K562 (cell line): ENCODE results near the gene TP73. TPM values are rescaled to one million over a fixed set of nuclear protein-coding genes. Genes with fewer than 3 reads are reported as not detected.
A peak's percentile ranks its signal among the peaks of the same experiment; 100 is the strongest.

Experiments used
- ATAC-seq: fragments of 200-7000 bp; cut with Tn5 transposase; 3 replicates; pipeline ENCODE4 v1.9.1; 2020; ENCODE audit warnings: moderate library complexity
- BruUV-seq: library from RNA; stranded (reverse); fragments of 400-500 nt; replicated peaks from 2 replicates; lab custom pipeline; 2021; lab: Mats Ljungman, UMichigan
- CTCF ChIA-PET: fragments of 300-600 bp; formaldehyde crosslinking; extraction: SDS; loops from one replicate; lab custom pipeline; 2021; ENCODE audit warnings: low intra/inter-chr PET ratio; lab: Yijun Ruan, JAX
- POLR2A ChIA-PET: fragments of 300-600, 350-650 bp; sonication (Branson Sonifier 250); formaldehyde crosslinking; extraction: SDS; loops from one replicate; lab custom pipeline; 2021; ENCODE audit warnings: antibody characterized with exemption, inconsistent platforms; lab: Yijun Ruan, JAX
- DNase-seq, 4 experiments: peaks; one replicate each; pipeline versions ENCODE4 v3.0.0 to v3.0.0-alpha.2; 2011 to 2018; ENCODE audit warnings: low spot score in 3 of 4, mixed read lengths in 3 of 4; ENCODE audit errors: extremely low read depth in 1 of 4
- FAIRE-seq: peaks from 2 replicates; lab custom pipeline; 2011; peaks lifted over from hg19 to GRCh38; lab: Jason Lieb, UNC
- H2AFZ ChIP-seq: 2 replicates; pipeline ENCODE4 v1.6.0; 2011; ENCODE audit warnings: low read depth, low read length, control low read depth, inconsistent platforms
- H3K27ac ChIP-seq: fragments of 200-600 bp; 3 replicates; pipeline ENCODE4 v1.8.0; 2011; ENCODE audit warnings: low read depth, mild to moderate bottlenecking, control low read depth, inconsistent platforms, low read length, moderate library complexity, mixed read lengths; ENCODE audit errors: extremely low read depth
- H3K27me3 ChIP-seq, 2 experiments: fragments of 300-600 bp in 1 of 2; 2 replicates in 1 of 2; 3 replicates in 1 of 2; pipeline versions ENCODE4 v1.6.0 to v1.8.0; 2011; ENCODE audit warnings: inconsistent platforms in 2 of 2, low read length in 2 of 2, mild to moderate bottlenecking in 1 of 2, mixed read lengths in 1 of 2, moderate library complexity in 1 of 2; ENCODE audit not compliant: control insufficient read depth in 2 of 2, insufficient read depth in 2 of 2
- H3K36me3 ChIP-seq: fragments of 300-600 bp; 3 replicates; pipeline ENCODE4 v1.8.0; 2011; ENCODE audit warnings: mild to moderate bottlenecking, low read length, inconsistent platforms; ENCODE audit not compliant: control insufficient read depth, insufficient read depth
- H3K4me1 ChIP-seq, 2 experiments: fragments of 200-600 bp in 1 of 2; replicated peaks in 1 of 2; 2 replicates in 1 of 2; 3 replicates in 1 of 2; pipeline versions ENCODE4 v1.5.1 to v1.8.0; 2011; ENCODE audit warnings: inconsistent platforms in 2 of 2, low read length in 2 of 2, mild to moderate bottlenecking in 1 of 2, mixed read lengths in 1 of 2, moderate library complexity in 1 of 2; ENCODE audit not compliant: control insufficient read depth in 2 of 2, insufficient read depth in 2 of 2
- H3K4me2 ChIP-seq: 2 replicates; pipeline ENCODE4 v1.6.1; 2011; ENCODE audit warnings: low read length, control low read depth, inconsistent platforms, mixed read lengths; ENCODE audit not compliant: insufficient read depth
- H3K4me3 ChIP-seq: fragments of 200-600 bp; sonication (generic), shearing (Covaris generic); 2 replicates; pipeline ENCODE4 v1.5.1; 2016; ENCODE audit warnings: control low read depth, inconsistent platforms
- H3K79me2 ChIP-seq: fragments of 200-600 bp; 3 replicates; pipeline ENCODE4 v1.8.0; 2011; ENCODE audit warnings: low read length, inconsistent platforms; ENCODE audit not compliant: control insufficient read depth, insufficient read depth
- H3K9ac ChIP-seq, 2 experiments: 2 replicates each; pipeline versions ENCODE4 v1.6.0 to v1.6.1; 2011; ENCODE audit warnings: low read depth in 2 of 2, low read length in 2 of 2, control low read depth in 1 of 2, inconsistent platforms in 1 of 2, mild to moderate bottlenecking in 1 of 2, mixed read lengths in 1 of 2; ENCODE audit not compliant: insufficient read depth in 1 of 2
- H3K9me1 ChIP-seq: one replicate; pipeline ENCODE4 v1.6.0; 2011; ENCODE audit warnings: inconsistent platforms, mild to moderate bottlenecking, low read length, moderate library complexity; ENCODE audit not compliant: control insufficient read depth, insufficient read depth
- H3K9me3 ChIP-seq: replicated peaks from 2 replicates; pipeline ENCODE4 v1.5.1; 2011; ENCODE audit warnings: low read depth, low read length, inconsistent platforms; ENCODE audit not compliant: control insufficient read depth, insufficient read depth
- H4K20me1 ChIP-seq: replicated peaks from 2 replicates; pipeline ENCODE4 v1.6.1; 2011; ENCODE audit warnings: low read length, inconsistent platforms, mixed read lengths; ENCODE audit not compliant: control insufficient read depth, insufficient read depth
- BRD4 ChIP-seq: fragments of 200-600 bp; sonication (generic); IDR thresholded peaks from 2 replicates; pipeline ENCODE4 v1.6.1; 2017; ENCODE audit warnings: inconsistent platforms
- CBFA2T3 ChIP-seq: fragments of 450-650 bp; IDR thresholded peaks from 2 replicates; pipeline ENCODE4 v1.6.1; 2017
- CBX8 ChIP-seq: fragments of 200-600 bp; sonication (generic); IDR thresholded peaks from 2 replicates; pipeline ENCODE4 v1.6.1; 2012; ENCODE audit warnings: borderline replicate concordance, mixed run types, low read depth, mild to moderate bottlenecking, moderate library complexity, mixed read lengths, low read length, control low read depth, inconsistent platforms; ENCODE audit not compliant: poor library complexity, severe bottlenecking; ENCODE audit errors: extremely low read depth
- CHCHD3 ChIP-seq: fragments of 250-450 bp; sonication (Bioruptor Pico); IDR thresholded peaks from 2 replicates; pipeline ENCODE4 v2.1.2; 2022; ENCODE audit warnings: mild to moderate bottlenecking
- CREBBP ChIP-seq: IDR thresholded peaks from one replicate; pipeline ENCODE4 v1.6.1; 2012; ENCODE audit warnings: low read depth, mild to moderate bottlenecking, control low read depth, inconsistent platforms, low read length
- DPF2 ChIP-seq: fragments of 450-650 bp; IDR thresholded peaks from 2 replicates; pipeline ENCODE4 v1.6.1; 2016
- E2F3 ChIP-seq: fragments of 250-450 bp; sonication (Bioruptor Pico); IDR thresholded peaks from 2 replicates; pipeline ENCODE4 v1.4.0; 2020; ENCODE audit warnings: mild to moderate bottlenecking
- ELF2 ChIP-seq: fragments of 250-450 bp; sonication (Bioruptor Pico); IDR thresholded peaks from 2 replicates; pipeline ENCODE4 v1.5.0; 2021; ENCODE audit warnings: mild to moderate bottlenecking
- EP400 ChIP-seq: fragments of 450-650 bp; IDR thresholded peaks from 2 replicates; pipeline ENCODE4 v1.6.1; 2017; ENCODE audit warnings: antibody characterized with exemption, mild to moderate bottlenecking, moderate library complexity
- ERF ChIP-seq: fragments of 450-650 bp; formaldehyde crosslinking; IDR thresholded peaks from 2 replicates; pipeline ENCODE4 v1.4.0; 2020; ENCODE audit warnings: mild to moderate bottlenecking, mixed read lengths
- HDAC6 ChIP-seq: IDR thresholded peaks from 2 replicates; pipeline ENCODE4 v1.6.1; 2012; ENCODE audit warnings: low read depth, mild to moderate bottlenecking, control low read depth, inconsistent platforms, low read length, moderate library complexity
- HMGN3 ChIP-seq: IDR thresholded peaks from 2 replicates; pipeline ENCODE4 v1.6.1; 2011; ENCODE audit warnings: borderline replicate concordance, low read depth, mild to moderate bottlenecking, mixed read lengths, low read length; ENCODE audit not compliant: insufficient read length; ENCODE audit errors: extremely low read depth
- HSF4 ChIP-seq: fragments of 250-450 bp; sonication (Bioruptor Pico); IDR thresholded peaks from 2 replicates; pipeline ENCODE4 v2.1.2; 2022; ENCODE audit warnings: mild to moderate bottlenecking, moderate library complexity, borderline replicate concordance
- L3MBTL2 ChIP-seq: fragments of 450-650 bp; IDR thresholded peaks from 2 replicates; pipeline ENCODE4 v1.6.1; 2016; ENCODE audit warnings: mild to moderate bottlenecking, moderate library complexity
- MLX ChIP-seq, 2 experiments: fragments of 450-650 bp in 1 of 2; sonication (generic) in 1 of 2; formaldehyde crosslinking; conservative IDR thresholded peaks; 2 replicates each; pipeline versions ENCODE4 v1.4.0 to v1.8.1; 2020 to 2022; ENCODE audit warnings: mild to moderate bottlenecking in 1 of 2, missing genetic modification reagents in 1 of 2
- NONO ChIP-seq, 2 experiments: fragments of 200-400 bp in 1 of 2; fragments of 450-650 bp in 1 of 2; formaldehyde crosslinking in 1 of 2; IDR thresholded peaks; 2 replicates each; pipeline ENCODE4 v1.6.1; 2017; ENCODE audit warnings: low read depth in 2 of 2, mild to moderate bottlenecking in 2 of 2, moderate library complexity in 2 of 2, low read length in 1 of 2
- TAF15 ChIP-seq: fragments of 200-400 bp; formaldehyde crosslinking; IDR thresholded peaks from 2 replicates; pipeline ENCODE4 v1.6.1; 2017; ENCODE audit warnings: mild to moderate bottlenecking, low read depth, low read length, moderate library complexity
- TEAD4 ChIP-seq, 2 experiments: sonication (generic) in 1 of 2; formaldehyde crosslinking in 1 of 2; IDR thresholded peaks; 2 replicates each; pipeline versions ENCODE4 v1.6.1 to v1.8.0; 2012 to 2022; ENCODE audit warnings: borderline replicate concordance in 1 of 2, inconsistent platforms in 1 of 2, low read length in 1 of 2, mild to moderate bottlenecking in 1 of 2, missing genetic modification reagents in 1 of 2
- ZFPM2 ChIP-seq: fragments of 250-450 bp; sonication (Bioruptor Pico); IDR thresholded peaks from 2 replicates; pipeline ENCODE4 v1.5.1; 2022; ENCODE audit warnings: mild to moderate bottlenecking
- ZNF512 ChIP-seq: IDR thresholded peaks from 2 replicates; pipeline ENCODE4 v1.6.1; 2016; ENCODE audit warnings: missing genetic modification characterization, missing compliant biosample characterization
- WGBS: fragments of 100-300 bp; shearing (Covaris generic); methylation state at CpG from one replicate; pipeline ENCODE4 v1.1.6; 2016; ENCODE audit warnings: low coverage, mixed read lengths; ENCODE audit not compliant: insufficient coverage; ENCODE audit errors: missing lambda C conversion rate; 5-methylcytosine and 5-hydroxymethylcytosine counted together
- in situ Hi-C: fragments of 300-500 bp; cut with MboI; formaldehyde crosslinking; loops from 4 replicates; pipeline ENCODE4 v1.15.0; 2018; ENCODE audit warnings: inconsistent platforms, mixed read lengths
- intact Hi-C: fragments of 100-400 bp; cut with micrococcal nuclease; formaldehyde crosslinking; loops from 2 replicates; pipeline ENCODE4 v1.14.2; 2022
- polyA plus RNA-seq, 8 experiments: library from polyadenylated mRNA; depleted of rRNA in 4 of 8; stranded (reverse) in 5 of 8; unstranded in 3 of 8; fragments of >200 nt; fragmentation: Nextera tagmentation in 2 of 8; fragmentation: Illumina TruSeq in 1 of 8; extraction: Ambion mirVana in 2 of 8; extraction: Trizol in 1 of 8; gene quantifications; 2 replicates each; pipeline versions ENCODE4 v1.2.1 to v1.2.3, GENCODE V29; 2011 to 2014; ENCODE audit warnings: inconsistent platforms in 1 of 8, missing spikeins in 1 of 8
- total RNA-seq, 7 experiments: library from RNA; depleted of rRNA in 6 of 7; stranded (reverse); fragments of >200 nt in 6 of 7; fragmentation: Illumina TruSeq in 2 of 7; extraction: Trizol in 2 of 7; gene quantifications; 2 replicates each; pipeline versions ENCODE4 v1.2.1 to v1.2.3, GENCODE V29; 2011 to 2021; ENCODE audit warnings: low replicate concordance in 1 of 7

The TP73 gene
- total and polyA plus RNA-seq, 9 of the 15 experiments (the other 6 are each of a cell fraction or from before 2014, with no cell fraction given) = 0.07 to 1.6 (median 0.40) TPM; not detected in 2

DNA sequence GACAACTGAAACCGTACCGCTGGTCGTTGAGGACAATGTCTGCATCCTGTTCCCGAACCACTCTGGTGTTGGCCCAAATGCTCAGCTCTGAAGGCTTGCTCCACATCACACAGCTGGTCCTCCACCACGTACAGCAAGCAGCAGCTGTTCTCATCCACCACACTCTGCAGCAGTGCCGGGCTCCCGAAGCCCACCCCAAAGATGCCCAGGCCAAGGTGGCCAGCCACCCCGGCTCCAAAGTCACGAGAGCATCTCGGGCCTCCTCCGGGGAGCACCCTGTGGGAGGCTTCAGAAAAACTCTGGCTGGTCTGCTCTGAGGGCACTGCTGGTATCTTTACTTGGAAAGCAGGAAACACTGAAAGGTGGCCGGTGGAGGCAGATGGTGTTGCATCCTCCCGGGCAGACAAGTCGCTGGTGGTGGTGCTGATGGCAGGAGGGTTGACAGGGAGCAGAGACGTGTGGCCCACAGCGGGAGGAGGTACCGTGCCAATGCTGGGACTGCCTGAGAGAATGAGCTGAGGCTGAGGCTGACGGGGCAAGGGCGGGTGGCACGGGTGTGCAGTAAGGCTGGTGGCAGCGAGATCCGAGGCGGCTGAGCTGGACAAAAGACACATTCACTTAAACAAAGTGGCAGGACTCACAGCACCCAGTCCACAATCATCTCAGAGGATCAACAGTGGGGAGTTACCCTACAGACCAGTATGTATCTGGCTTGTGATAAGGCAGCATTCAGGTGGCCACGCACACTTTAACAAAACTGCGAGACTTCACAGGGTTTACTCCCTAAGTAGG is 93.5 kb downstream of the TP73 start:
- TF ChIP-seq CBFA2T3 = peak; percentile 50; the same call in 1 of the 2 replicates
- TF ChIP-seq ELF2 (CRISPR knock-in tag) = no peak
- no peak for TF ChIP-seq TAF15
- TF ChIP-seq NONO (IDR thresholded peaks at IDR 0.05; ENCODE audit: low read depth in 2 of 2, low read length in 1 of 2) = no peak
- TF ChIP-seq CREBBP = no peak
- peak; percentile 3; the same call in 1 of the 2 replicates for TF ChIP-seq TEAD4 (IDR thresholded peaks at IDR 0.05; ENCODE audit: low read length)
- TF ChIP-seq TEAD4 (CRISPR knock-in tag; IDR thresholded peaks at IDR 0.05; ENCODE audit: borderline replicate concordance) = no peak
- TF ChIP-seq E2F3 (CRISPR knock-in tag) = no peak
- no peak for TF ChIP-seq ERF (CRISPR knock-in tag)
- TF ChIP-seq MLX (CRISPR knock-in tag; conservative IDR thresholded peaks at IDR 0.05) = no peak
- no peak for TF ChIP-seq L3MBTL2
- TF ChIP-seq CBX8 = no peak
- no peak for TF ChIP-seq BRD4
- TF ChIP-seq DPF2 = 0 out of 2 replicates have a peak, but pooled peaks have one; percentile 11
- TF ChIP-seq HSF4 (CRISPR knock-in tag) = no peak
- no peak for TF ChIP-seq EP400
- TF ChIP-seq ZFPM2 = no peak
- TF ChIP-seq ZNF512 = no peak
- TF ChIP-seq HMGN3 = peak; percentile 18
- TF ChIP-seq HDAC6 = no peak
- no peak for TF ChIP-seq CHCHD3
- 71% methylated on average over 25 of the region's 25 CpGs for WGBS
- Histone ChIP-seq H3K4me3 (peak overlapping the region; percentile 72), H3K27ac (peak overlapping the region; percentile 47; the same call in 1 of the 3 replicates), H3K36me3 (peaks cover 43% of the 10 kb centered on the region; the same call in 2 of the 3 replicates), H3K79me2 (peaks cover 29% of the 10 kb centered on the region), H3K27me3 (no peaks in the 10 kb centered on the region), H3K4me1 (peaks cover 29 to 62% of the 10 kb centered on the region in 2 experiments), H3K9me3 (no peaks in the 10 kb centered on the region), H3K4me2 (peak overlapping the region; percentile 87), H3K9me1 (peaks cover 9% of the 10 kb centered on the region), H2AFZ (0 out of 2 replicates have a peak overlapping the region, but pooled peaks have one; percentile 5), H4K20me1 (peaks cover 17% of the 10 kb centered on the region; the same call in 1 of the 2 replicates), H3K9ac (peak overlapping the region; percentile 69 to 95)
- in situ Hi-C loops (no loop called here), intact Hi-C loops (loop anchor here (2.0 kb wide), 1 partner anchor 29 kb away; no protein-coding TSS in a partner anchor)
- ATAC-seq = peak; percentile 34
- ChIA-PET POLR2A (interaction anchor here (0.6 to 1.5 kb wide), 3 partner anchors 16 to 21 kb away, joined by 3 read pairs; no protein-coding TSS in a partner anchor), CTCF (interaction anchor here (0.6 kb wide), 1 partner anchor 144 kb away, joined by 3 read pairs; no protein-coding TSS in a partner anchor)
- TSS peak; percentile 57 for BruUV-seq
- DNase-seq = peak; percentile 53 to 68 (median 64)
- peak; percentile 73 for FAIRE-seq
